NCI-H524 (cell line): ENCODE measurements around the gene EGFLAM.

Source experiments
- DNase-seq, 2 experiments: peaks; one replicate each; lab custom pipeline; 2025; lab: John Stamatoyannopoulos, UW

Gene EGFLAM

DNA sequence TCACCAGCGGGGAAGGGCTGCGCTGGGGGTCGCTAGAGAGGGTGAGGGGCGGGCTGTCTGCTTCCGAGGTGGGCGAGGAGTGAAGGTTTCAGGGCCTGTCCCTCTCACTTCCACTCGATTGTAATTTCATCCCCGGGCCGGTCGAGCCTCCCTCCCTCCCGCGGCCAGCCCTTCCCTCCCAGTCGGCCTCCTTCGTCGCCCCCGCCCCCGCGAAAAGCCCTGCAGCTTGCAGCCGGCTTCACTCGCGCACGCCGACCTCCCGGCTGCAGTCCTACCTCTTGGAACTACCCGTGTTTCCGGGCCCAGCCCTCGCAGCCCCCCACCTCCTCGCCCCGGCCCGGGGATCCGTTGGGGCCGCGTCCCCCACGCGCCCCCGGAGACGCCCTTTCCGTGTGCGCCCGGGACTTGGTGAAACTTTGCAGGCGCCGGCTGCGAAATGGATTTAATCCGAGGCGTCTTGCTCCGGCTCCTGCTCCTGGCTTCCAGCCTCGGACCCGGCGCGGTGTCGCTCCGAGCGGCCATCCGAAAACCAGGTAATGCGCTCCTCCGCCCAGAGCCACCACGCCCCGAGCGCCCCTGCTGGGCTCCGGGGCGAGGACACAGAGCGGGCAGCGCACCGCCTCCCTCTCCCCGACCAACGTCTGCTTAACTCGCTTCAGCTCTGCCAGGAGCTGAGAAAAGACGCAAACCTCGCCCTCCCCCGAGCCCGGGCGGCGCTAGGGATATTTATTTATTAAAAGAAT is at the start of gene EGFLAM:
EGFLAM (plus strand) TSS at position 241 of the 743 bp plus-strand sequence; CDS start at position 437, 196 bp downstream.
- DNase-seq: peak; percentile 61 to 84

DNA sequence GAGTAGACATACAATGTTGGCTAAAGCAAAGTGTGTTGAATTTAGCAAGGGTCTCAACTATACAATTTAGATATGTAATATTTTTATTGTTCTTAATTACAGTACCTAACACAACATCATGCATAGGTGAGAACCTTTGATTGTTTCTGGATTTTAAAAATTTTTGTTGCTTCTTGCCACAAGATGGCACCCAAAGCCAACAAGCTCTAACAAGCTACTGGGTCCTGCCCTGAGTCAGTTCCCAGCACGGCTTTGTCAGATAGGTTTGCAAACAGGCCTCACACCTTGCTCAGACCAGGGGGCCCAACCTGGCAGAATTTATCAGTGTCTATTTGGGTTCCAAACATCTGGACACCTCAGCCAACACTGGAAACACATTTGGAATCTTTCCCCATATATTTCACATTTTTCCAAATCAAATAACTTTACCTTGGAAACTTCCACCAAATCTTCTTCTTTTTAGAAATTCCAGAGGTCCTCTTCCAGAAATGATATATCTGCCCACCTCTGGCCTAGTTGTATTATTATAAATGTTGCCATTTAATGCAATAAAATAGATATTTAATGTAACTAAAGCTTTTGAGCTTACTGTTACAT is 49.5 kb upstream of the EGFLAM start:
- DNase-seq: peak; percentile 48 to 81

DNA sequence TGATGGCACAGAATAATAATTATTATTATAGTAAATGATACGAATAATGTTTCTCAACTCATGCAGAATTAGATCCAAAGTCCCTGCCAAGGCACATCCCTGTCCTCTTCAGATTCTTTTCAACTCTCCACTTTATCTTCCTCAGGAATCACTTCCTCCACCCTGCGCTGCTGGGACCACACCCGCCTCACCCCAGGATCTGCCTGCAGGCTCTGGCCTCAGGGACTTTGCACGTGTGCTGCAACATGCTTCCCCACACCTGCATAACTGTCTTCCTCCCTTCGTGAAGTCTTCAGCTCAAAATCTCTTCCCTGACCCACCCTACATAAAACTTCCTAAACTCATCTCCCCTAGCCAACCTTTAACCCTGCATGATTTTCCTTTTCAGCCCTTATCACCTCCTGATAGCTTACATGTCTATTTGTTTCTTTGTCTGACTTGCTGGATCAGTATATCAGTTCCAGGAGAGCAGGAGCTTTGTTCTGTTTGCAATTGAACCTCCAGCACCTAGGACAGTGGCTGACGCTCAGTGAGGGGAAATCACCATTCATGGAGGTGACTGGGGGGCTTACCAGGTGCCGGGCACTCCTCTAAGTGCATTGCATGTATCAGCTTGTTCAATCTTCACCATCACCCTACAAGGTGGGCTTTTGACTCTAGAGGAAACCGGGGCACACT is 47.5 kb upstream of the EGFLAM start:
- DNase-seq: no peak

DNA sequence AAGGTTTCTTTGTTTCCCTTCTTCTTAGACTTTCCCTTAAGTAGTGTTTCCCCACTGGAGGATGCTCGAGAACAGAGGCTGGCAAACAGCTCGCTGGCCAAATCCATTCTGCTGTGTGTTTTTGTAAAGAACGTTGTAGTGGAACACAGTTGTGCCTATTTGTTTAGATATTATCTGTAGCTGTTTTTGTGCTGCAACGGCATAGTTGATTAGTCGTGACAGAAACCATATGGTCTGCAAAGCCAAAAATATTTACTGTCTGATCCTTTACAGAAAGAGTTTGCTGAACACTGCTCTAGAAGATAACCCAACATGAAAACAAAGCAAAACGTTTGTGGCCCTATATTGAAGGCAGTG is 47.0 kb upstream of the EGFLAM start:
- DNase-seq: no peak

DNA sequence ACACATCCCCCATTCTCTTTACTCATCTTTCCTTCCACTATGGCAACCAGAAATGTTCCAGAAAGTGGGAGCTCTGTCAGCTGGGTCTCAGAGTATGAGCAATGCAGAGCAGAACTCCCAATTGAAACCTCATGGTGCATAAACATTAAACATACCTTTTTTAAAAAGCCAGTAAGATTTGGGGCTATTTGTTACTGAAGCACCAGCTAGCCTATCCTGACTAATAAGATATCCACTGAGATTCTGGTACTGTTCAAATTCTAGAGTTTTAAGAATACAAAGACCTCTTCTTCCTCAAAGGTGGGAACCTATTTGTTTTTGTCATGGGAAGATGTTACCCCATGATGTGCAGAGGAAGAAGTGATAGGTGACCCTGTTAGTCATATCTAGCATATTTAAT is 46.1 kb upstream of the EGFLAM start:
- no peak for DNase-seq

DNA sequence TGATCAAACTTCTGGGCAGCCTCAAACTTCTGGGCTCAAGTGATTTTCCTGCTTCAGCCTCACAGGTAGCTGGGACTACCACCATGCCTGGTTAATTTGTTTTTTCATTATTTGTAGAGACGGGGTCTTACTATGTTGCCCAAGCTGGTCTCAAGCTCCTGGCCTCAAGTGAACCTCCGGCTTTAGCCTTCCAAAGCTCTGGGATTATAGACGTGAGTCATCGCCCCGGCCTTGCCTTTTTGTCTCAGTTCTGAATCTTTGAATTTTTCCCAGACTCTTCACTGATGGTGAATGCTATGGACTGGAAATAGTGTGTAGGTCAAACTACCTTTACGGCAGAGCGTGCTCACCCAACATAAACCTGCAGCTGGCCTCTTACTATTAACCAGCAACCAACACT is 32.3 kb upstream of the EGFLAM start:
- no peak for DNase-seq

DNA sequence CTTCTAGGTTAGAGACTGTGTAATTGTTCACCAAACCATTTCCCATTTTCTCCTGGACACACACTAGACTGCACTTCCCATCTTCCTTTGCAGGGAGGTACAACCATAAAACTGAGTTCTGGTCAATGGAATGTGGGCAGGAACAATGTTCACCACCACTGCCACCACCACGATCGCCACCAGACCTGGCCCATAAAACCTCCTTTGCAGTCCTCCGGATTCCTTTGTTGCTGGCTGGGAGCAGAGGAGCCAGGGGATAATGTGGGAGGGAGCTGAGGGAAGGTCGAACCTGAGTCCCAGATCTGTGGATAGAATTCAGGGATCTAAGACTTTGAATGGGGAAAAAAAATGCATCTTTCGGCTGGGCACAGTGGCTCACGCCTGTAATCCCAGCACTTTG is 29.4 kb upstream of the EGFLAM start:
- no peak for DNase-seq

DNA sequence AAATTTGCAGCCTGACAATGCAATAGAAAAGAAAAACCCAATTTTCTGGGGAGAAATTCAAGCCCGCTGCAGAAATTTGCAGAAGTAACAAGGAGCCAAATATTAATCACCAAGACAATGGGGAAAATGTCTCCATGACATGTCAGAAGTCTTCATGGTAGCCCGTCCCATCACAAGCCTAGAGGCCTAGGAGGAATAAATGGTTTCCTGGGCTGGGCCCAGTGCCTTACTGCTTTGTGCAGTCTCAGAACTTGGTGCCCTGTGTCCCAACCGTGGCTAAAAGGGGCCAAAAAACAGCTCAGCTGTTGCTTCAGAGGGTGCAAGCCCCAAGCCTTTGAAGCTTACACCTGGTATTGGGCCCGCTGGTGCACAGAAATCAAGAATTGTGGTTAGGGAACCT is 23.6 kb upstream of the EGFLAM start:
- DNase-seq: no peak

DNA sequence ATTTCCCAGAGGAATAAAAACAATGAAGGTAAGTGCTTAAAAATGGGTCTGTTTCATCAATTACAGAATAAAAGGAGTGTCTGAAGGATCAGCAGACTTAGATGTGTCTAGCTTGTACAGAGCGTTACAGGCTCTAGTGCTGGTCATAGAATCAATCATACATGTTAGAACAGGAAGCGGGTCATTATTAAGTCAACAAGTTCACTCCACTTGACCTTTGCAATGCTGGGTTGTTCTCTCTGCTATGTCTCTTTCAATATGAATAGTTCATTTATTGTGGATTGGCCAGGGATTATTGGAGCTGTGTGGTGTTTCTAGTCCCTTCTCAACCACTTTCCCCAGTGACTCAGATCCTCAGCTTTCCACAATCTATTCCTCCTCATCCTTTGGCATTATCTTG is 20.7 kb upstream of the EGFLAM start:
- DNase-seq: no peak

DNA sequence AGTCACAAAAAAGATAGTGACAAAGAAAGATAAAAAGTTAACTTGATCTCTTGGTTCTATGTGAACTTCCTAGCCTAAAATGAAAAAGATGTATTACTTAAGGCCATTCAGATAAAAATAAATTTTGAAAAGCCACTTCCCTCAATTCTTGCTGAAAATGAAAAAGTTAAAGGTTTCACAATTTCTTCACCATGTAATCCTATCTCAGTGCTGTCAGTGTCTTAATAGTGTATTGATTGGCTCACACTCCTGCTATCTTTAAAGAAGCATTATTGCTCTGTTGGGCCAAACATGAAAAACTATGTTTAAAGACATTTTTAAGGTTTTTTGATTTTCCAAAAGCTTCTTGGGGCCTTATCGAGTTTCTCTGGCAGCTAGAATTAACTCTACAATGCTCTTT is 18.1 kb upstream of the EGFLAM start:
- DNase-seq: no peak

DNA sequence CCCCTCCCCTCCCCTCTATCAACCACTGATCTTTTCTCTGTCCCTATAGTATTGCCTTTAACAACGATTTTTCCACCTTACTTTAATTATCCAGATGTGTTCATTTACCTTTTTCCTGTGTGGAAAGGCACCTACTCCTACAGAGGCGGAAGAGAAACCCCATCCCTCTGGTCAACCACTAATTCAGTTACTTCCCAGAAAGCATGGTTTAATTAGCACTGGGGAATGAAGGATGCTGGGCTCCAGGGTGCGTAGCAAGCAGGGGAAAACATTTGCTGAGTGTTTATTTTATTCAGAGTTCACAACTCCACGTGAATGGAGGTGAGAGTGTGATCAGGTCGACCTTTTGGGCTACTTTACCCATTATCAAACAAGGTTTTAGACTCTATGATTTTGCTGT is 16.7 kb upstream of the EGFLAM start:
- no peak for DNase-seq

DNA sequence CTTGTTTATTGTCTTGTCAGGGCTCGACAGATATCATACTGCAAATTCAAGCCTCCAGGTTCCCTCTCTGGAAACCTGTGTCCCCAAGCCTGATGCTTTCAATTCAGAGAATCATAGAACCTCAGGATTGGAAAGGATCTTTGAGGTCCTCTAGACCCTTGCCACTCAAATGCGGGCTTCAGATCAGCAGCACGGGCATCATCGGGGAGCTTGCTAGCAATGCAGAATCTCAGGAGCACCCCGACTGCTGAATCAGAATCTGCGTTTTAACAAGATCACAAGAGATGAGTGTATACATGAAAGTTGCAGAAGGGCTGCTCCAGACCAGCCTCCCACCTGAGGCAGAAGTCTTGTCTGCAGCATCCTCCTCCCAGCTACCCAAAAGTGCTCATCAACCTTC is 13.1 kb upstream of the EGFLAM start:
- DNase-seq: no peak

DNA sequence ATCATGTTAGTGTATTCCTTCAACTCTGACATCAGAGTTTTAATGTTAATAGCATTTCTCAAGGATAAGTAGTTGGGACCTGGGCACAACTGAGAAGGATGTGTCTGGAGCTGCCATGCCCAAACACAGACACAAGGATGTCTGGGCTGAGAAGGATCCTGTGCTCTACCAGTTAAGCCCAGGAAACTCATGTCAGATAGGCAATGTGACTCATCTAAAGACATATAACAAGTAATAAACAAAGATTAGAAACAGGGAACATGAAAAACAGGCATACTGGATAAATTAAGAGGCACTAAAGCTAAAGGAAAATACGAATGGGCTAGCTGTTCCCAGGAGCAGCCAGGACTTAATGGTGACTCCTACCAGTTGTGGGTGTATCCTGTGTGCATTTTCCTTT is 9.1 kb upstream of the EGFLAM start:
- DNase-seq: no peak

DNA sequence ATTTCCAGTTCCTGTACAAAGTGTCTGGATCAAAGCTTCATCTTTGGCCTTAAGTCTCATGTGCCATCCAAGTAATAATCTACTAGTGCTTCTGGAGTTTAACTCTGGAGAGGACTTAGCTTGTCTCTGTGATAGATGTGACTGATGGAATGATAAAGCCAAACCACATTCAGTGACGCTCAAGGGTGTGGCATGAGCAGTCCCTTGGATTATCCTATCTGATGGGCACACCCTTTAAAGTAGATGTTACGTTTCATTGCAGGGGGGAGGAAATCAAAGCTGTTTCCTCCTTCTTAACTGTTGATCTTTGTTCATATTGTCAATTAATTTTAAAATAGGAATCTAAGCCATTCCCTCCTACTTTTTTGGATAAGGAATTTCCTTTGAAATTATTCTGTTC is 8.5 kb upstream of the EGFLAM start:
- DNase-seq: no peak

DNA sequence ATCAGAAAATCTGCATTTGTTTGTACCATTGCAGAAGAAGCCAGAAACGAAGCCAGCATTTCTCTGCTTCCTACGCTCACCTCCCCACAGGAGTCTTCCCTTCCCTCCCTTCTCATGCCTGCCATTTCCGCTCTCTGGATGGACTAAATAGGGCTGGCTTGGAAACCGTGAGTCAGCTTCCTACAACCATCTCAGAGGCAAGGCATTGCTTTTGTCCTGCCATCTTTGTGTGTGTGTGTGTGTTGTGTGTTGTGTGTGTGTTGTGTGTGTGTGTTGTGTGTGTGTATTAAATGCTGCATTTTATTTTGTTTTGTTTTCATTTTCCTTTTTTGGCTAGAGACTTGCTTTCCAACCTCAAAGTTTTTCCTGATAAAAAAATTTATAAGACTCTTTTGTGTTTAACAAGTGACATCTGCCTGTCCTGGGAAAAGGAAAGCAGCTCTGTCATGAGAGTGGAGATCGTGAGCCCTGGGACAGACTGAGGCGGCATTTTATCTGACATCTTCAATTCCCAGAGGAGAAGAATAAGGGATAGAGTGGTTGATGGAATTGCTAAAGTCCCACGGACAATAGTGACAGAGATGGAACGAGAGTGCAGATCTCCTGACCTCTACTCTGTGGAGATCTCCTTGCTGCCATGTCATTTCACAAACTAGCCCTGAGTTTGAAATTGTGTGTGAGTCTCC is 7.5 kb upstream of the EGFLAM start:
- DNase-seq: no peak

DNA sequence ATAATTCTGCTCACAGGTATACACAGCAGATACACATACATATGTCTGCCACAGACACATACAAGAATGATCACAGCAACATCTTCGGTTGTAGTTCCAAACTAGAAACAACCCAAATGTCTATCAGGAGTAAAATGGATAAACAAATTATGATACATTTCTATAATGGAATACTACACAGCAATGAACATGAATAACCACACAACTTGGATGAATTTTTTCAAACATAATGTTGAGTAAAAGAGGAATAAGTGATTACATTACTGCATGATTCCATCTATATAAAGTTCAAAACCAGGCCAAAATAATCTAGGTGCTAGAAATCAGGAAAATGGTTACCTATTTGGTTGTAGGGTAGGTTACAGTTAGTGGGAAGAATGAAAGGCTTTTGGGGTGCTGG is 4.6 kb upstream of the EGFLAM start:
- DNase-seq: no peak

DNA sequence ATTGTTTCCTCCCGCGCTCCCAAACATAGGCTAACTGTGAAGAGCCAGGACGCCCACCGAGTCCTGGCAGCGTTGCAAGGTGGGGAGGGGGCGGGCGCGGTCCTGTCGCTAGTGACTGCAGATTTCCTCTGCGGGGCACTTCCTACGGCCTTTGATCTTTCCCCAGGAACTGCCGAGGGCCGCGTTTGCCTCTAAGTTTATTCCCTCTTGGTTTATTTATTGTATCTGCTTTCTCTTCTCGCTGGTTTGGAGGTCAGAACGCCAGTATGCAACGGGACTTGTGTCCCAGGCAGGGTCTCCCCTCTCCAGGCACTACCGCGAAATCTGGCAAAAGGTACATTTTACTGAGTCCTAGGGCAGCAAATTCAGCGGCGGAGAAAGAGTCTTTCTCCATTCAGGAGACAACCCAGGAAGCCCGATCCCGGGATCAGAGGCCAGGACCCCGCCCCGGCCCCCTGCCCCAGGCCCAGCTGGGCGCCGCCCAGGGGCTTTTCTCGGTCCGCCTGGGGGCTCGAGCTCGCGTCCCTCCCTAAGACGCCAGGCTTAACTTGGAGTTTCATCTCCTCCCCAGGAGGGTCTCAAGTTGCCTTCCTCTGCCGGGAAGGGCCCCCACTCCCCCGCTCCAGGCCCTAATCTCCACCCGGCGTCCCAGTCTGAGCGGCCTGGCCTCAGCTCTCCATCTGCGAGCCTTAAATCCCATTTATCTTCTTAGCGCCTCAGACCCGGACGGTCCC is 884 bp upstream of the EGFLAM start:
- peak; percentile 66 to 78 for DNase-seq

DNA sequence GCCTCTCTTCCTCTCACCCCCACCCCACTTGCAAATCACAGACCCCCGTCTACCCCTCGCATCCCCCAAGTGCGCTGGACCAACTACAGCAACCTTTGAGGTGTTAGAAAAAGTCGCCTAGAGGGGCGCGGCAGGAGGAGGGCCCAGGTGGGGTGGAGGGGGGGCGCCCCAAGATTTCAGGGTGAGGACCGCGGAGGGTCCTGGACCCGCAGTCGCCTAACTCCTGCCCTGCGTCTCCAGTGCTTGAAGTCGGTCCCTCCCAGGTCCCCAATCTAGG is 379 bp upstream of the EGFLAM start:
- DNase-seq: no peak

DNA sequence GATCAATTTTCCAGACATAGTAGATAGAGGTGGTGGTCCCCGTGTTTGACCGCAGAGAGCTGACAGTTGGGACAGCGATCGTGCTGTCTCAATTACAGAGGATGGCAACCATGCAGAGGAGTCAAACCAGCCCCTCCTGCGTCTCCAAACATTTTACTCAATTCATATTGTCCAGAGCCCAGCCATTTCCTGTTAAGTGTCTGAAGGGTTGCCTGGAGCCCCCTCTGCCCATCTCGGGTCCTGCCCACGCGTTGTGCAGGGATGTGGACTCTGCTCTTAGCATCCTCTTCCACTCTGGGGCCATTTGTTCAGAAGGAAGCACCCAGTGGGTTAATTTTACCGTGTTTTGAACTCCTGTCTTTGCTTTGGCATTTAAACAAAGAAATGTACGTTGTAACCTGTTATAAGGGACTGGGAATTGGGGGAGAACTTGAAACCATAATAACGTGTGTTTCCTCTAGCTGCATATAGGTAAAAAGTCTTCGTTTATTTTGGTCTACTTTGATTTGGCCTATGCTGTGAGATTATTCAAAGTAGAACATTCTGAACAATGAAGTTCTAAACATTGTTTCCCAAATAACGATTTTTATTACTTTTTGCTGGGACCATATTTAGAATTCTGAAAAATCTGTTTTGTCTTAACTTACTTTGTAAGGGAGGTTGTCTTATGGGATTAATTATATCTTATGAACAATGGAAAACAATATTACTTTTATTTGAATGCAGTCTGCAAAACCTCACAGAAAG is 876 bp downstream of the EGFLAM start:
- DNase-seq: peak in 1 of 2 experiments; percentile 59

DNA sequence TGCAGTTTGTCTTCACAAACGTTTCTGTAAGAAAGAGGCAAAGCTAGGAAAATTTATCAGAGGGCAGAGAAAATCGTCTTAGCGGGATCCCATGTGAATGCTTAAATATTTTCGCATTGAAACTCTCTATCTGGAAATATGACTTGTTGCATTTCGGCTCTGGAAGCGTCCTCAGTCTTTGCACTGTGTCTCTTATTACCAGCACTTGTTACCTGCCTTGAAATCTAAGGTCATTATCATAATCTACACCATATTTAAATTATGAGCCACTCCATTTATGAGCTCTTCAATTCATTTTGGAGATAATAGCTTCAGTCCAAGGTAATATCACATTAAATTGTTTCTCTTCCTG is 1.4 kb downstream of the EGFLAM start:
- no peak for DNase-seq

DNA sequence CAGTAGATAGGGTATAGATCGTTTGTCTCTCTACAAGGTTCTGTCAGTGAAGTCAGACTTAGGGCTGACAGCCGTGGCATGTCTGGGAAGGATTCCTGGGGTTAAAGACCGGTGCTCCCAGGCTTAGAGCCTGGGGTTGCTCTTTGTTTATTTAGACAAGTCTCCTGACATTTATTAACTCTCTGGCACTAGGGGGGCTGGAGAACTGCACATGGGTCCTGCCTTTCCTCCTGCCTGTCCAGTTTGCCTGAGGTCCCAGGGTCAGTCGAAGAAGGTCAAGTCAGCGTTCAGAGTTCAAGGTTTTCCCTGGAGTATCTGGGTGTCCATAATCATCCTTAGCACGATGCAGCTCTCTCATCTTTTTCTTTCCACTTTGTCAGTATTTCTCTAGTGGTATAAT is 5.6 kb downstream of the EGFLAM start:
- no peak for DNase-seq
